Natural killer cell treated with Interleukin-12 subunit alpha and Interleukin-12 subunit beta and Interleukin-15 and Interleukin-18, amount 100 ng/mL, for 72 hours (primary cell): ENCODE results near the gene SH3PXD2A. TPM values are rescaled to one million over a fixed set of nuclear protein-coding genes. Genes with fewer than 3 reads are reported as not detected.
"Not testable (repeated sequence)": the region's sequence is repeated elsewhere in the genome, so short reads cannot be mapped to it uniquely, and the experiment has no call there.

Source experiments
- ATAC-seq, 2 donors: fragments of 150-1000 bp; cut with Tn5 transposase in 1 of 2; sonication (Bioruptor Pico), chemical (Tn5 transposase) in 1 of 2; 2 replicates each; pipeline ENCODE4 v1.10.0; 2021
- DNase-seq: peaks from one replicate; pipeline ENCODE4 v3.0.0; 2022; ENCODE audit warnings: low spot score
- H3K27ac Mint-ChIP-seq, 2 donors: 1 replicate in 1 of 2; 2 replicates in 1 of 2; pipeline ENCODE4 v1.8.0; 2022; ENCODE audit warnings: mixed read lengths in 2 of 2, mild to moderate bottlenecking in 1 of 2, moderate library complexity in 1 of 2
- H3K27me3 Mint-ChIP-seq, 2 donors: 1 replicate in 1 of 2; 2 replicates in 1 of 2; pipeline ENCODE4 v1.8.0; 2022; ENCODE audit warnings: mixed read lengths in 2 of 2
- H3K36me3 Mint-ChIP-seq: one replicate; pipeline ENCODE4 v1.8.0; 2022; ENCODE audit warnings: mixed read lengths
- H3K4me1 Mint-ChIP-seq, 2 donors: 1 replicate in 1 of 2; 2 replicates in 1 of 2; pipeline ENCODE4 v1.8.0; 2022; ENCODE audit warnings: low read depth in 2 of 2, mixed read lengths in 2 of 2, mild to moderate bottlenecking in 1 of 2
- H3K4me3 Mint-ChIP-seq: one replicate; pipeline ENCODE4 v1.8.0; 2022; ENCODE audit warnings: mixed read lengths
- H3K9me3 Mint-ChIP-seq: 2 replicates; pipeline ENCODE4 v1.8.0; 2022; ENCODE audit warnings: mixed read lengths
- total RNA-seq, 2 donors: library from RNA; stranded (reverse); gene quantifications; one replicate each; pipeline ENCODE4 v1.2.3, GENCODE V29; 2022

SH3PXD2A gene
- total RNA-seq, 2 donors from 2014 or later, result 3.4 to 7.6 TPM

- H3K36me3 Mint-ChIP-seq, result no peaks in the 10 kb centered on the region
- H3K27ac Mint-ChIP-seq, result no peak overlapping the region
- no peaks in the 10 kb centered on the region for H3K9me3 Mint-ChIP-seq
- DNase-seq (no peak), ATAC-seq (no peak)
- H3K4me1 Mint-ChIP-seq, result peaks cover 24% of the 10 kb centered on the region in 2 donors
- no peak overlapping the region for H3K4me3 Mint-ChIP-seq
- peaks cover 0 to 3% of the 10 kb centered on the region in 2 donors for H3K27me3 Mint-ChIP-seq
Observed at GRCh38 chr10:103663802-103664201, 191.6 kb downstream of the SH3PXD2A start.

DNA sequence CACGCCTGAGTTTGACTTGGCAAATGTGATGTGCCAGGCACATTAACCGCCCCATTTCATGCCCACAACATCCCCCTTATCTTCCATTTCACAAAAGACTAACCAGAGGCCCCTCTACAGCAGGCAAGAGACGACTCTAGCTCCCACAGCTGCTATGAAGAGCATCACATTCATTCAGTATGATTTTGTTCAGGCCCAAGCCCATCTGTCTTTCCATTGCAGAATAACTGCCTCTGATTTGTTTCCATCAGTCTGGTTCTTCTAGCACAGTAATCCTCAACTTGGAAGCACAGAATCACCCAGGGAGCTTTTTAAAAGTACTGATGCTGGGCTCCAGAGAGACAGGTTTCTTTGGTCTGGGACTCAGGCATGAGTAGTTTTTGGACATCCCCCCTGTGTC is 192.1 kb downstream of the SH3PXD2A start:
- H3K36me3 Mint-ChIP-seq, result no peaks in the 10 kb centered on the region
- no peaks in the 10 kb centered on the region for H3K27me3 Mint-ChIP-seq
- ATAC-seq (no peak), DNase-seq (no peak)
- H3K4me3 Mint-ChIP-seq, result no peak overlapping the region
- no peaks in the 10 kb centered on the region for H3K9me3 Mint-ChIP-seq
- no peak overlapping the region for H3K27ac Mint-ChIP-seq
- peaks cover 18 to 20% of the 10 kb centered on the region in 2 donors for H3K4me1 Mint-ChIP-seq

- H3K27me3 Mint-ChIP-seq, H3K36me3 Mint-ChIP-seq, H3K27ac Mint-ChIP-seq, H3K9me3 Mint-ChIP-seq, ATAC-seq, DNase-seq, H3K4me3 Mint-ChIP-seq: not testable (repeated sequence)
- peaks cover 17 to 19% of the 10 kb centered on the region in 2 donors for H3K4me1 Mint-ChIP-seq
Observed at GRCh38 chr10:103662704-103663103, 192.7 kb downstream of the SH3PXD2A start.

- H3K4me1 Mint-ChIP-seq, result peaks cover 16 to 18% of the 10 kb centered on the region in 2 donors
- DNase-seq (no peak), ATAC-seq (peak; percentile 40 to 49)
- no peaks in the 10 kb centered on the region for H3K27me3 Mint-ChIP-seq
- peak overlapping the region; percentile 90 for H3K4me3 Mint-ChIP-seq
- no peaks in the 10 kb centered on the region for H3K36me3 Mint-ChIP-seq
- H3K9me3 Mint-ChIP-seq, result no peaks in the 10 kb centered on the region
- H3K27ac Mint-ChIP-seq, result peak overlapping the region; percentile 78 to 89
Observed at GRCh38 chr10:103661198-103661950, 194.0 kb downstream of the SH3PXD2A start.

DNA sequence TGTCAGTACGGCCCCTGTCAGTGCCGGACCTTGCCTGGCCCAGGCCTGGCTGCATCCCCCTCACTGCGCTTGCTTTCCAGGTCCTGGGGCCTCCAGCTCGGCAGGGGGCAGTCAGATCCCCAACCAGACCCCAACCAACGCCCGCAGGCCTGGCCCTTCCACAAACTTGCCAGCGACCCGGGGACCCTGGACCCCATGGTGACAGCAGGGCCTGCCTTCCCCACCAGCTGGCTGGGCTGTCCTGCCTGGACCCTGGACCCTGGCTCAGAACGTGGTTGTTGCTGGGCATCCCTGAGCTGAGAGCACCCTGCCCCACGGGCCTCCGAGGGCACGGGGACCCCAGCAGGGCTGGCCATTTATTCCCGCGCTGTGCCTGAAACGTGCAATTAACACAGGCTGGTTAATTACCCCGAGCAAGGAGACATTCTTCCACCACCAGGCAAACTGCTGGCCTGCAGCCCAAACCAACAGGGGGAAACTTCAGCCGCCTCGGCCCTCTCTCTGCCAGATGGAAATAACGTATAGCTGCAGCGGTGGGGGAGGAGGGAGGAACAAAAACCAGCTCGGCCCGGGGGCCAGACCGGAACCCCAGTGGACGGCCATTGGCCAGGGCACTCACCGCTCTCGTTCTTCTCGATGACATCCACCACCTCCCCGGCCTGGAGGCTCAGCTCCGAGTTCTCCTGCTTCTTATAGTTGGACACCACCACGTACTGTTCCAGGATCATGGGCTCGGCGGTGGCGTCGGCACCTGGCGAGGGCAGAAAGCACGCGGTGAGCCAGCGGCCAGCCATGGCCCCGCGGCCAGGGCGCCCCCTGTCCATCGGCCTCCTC is 194.8 kb downstream of the SH3PXD2A start:
- no peaks in the 10 kb centered on the region for H3K36me3 Mint-ChIP-seq
- ATAC-seq, result peak; percentile 48 to 60
- H3K4me3 Mint-ChIP-seq, result peak overlapping the region; percentile 90
- no peaks in the 10 kb centered on the region for H3K27me3 Mint-ChIP-seq
- peak overlapping the region; percentile 78 to 89 for H3K27ac Mint-ChIP-seq
- no peaks in the 10 kb centered on the region for H3K9me3 Mint-ChIP-seq
- no peak for DNase-seq
- H3K4me1 Mint-ChIP-seq, result peaks cover 10 to 13% of the 10 kb centered on the region in 2 donors

- Mint-ChIP-seq H3K27ac (peak overlapping the region; percentile 78 to 89), H3K9me3 (no peaks in the 10 kb centered on the region), H3K4me1 (peaks cover 7 to 10% of the 10 kb centered on the region in 2 donors), H3K27me3 (no peaks in the 10 kb centered on the region), H3K36me3 (no peaks in the 10 kb centered on the region), H3K4me3 (peak overlapping the region; percentile 90)
- ATAC-seq (peak; percentile 92), DNase-seq (peak; percentile 82)
Observed at GRCh38 chr10:103659674-103660363, 195.6 kb downstream of the SH3PXD2A start.

GRCh38 chr10:103658049-103658577 is 197.3 kb downstream of the SH3PXD2A start:
- Mint-ChIP-seq H3K27me3 (no peaks in the 10 kb centered on the region), H3K36me3 (no peaks in the 10 kb centered on the region), H3K4me1 (peaks cover 2 to 10% of the 10 kb centered on the region in 2 donors), H3K27ac (peak overlapping the region in 1 of 2 donors; percentile 17), H3K9me3 (no peaks in the 10 kb centered on the region), H3K4me3 (no peak overlapping the region)
- no peak for ATAC-seq
- no peak for DNase-seq

DNA sequence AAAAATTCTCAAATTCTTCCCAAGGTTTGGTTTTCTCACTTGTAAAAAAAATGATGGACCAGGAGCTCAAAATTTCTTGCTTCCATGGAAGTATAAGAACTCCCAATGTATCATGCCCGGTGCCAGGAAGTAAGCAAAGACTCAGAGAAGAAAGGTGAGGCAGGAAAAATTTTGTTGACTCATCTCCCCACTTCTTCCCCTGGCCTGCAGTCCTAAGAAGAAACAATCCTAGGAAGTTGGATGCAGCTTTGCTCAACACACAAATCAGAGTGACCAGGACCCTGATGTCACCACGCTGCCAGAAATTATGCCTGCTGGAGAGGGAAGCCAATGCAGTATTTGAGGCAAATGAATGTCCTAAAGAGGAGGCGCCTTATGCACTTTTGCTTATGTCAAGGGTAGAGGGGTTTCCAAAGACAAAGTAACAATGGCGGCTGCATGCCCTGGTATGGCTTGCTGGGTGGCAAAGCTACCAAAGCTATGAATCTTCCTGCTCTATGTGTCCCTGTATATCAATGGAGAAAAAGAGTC is 198.2 kb downstream of the SH3PXD2A start:
- no peak overlapping the region for H3K27ac Mint-ChIP-seq
- no peak for ATAC-seq
- no peaks in the 10 kb centered on the region for H3K27me3 Mint-ChIP-seq
- DNase-seq, result no peak
- H3K4me1 Mint-ChIP-seq, result peaks cover 0 to 10% of the 10 kb centered on the region in 2 donors
- no peaks in the 10 kb centered on the region for H3K9me3 Mint-ChIP-seq
- no peak overlapping the region for H3K4me3 Mint-ChIP-seq
- no peaks in the 10 kb centered on the region for H3K36me3 Mint-ChIP-seq

DNA sequence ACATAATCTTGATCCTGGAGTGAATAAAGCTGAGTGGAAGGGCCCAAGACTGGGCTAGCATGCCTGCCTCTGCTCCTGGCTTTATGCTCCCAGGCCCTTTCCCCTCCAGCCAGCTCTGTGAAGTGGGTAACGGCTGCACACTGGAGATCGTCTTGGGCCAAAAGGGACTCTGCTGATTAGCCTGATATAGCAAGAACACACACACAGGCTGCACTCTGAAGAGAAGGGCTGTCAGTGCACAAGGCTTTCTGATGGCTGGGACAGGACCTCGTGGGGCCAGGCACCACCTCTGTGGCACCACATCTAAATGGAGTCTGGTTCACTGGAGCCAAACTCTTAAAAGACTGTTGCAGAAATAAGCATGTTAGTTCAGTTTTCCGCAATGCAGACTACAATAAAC is 200.5 kb downstream of the SH3PXD2A start:
- no peaks in the 10 kb centered on the region for H3K27me3 Mint-ChIP-seq
- no peaks in the 10 kb centered on the region for H3K36me3 Mint-ChIP-seq
- H3K9me3 Mint-ChIP-seq, result no peaks in the 10 kb centered on the region
- no peak for ATAC-seq
- no peak overlapping the region for H3K4me3 Mint-ChIP-seq
- H3K4me1 Mint-ChIP-seq, result peaks cover 0 to 13% of the 10 kb centered on the region in 2 donors
- no peak for DNase-seq
- H3K27ac Mint-ChIP-seq, result no peak overlapping the region

DNA sequence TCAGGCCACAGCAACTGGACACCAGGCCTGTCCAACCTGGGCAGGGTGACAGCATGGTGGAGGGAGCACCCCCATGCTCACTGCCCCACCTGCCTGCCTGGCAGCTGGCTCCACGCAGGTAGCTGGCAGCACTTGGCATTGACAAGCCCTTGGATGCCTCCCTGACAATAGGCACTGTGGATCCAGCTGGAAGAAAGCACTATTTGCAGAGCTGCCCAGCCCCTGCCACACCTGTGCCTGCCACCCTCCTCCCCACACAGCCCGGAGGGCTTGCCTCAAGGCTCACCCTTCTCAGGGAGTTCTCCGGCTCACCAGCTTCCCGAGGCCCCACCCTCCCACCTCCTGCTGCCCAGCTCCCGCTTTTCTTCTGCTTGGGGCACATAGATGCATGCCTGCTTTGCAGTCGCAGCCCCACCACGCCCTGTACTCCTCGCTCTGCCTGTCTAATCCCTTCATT is 201.8 kb downstream of the SH3PXD2A start:
- DNase-seq (no peak), ATAC-seq (peak in 1 of 2 donors; percentile 21)
- H3K36me3 Mint-ChIP-seq, result no peaks in the 10 kb centered on the region
- no peaks in the 10 kb centered on the region for H3K9me3 Mint-ChIP-seq
- no peak overlapping the region for H3K27ac Mint-ChIP-seq
- no peaks in the 10 kb centered on the region for H3K27me3 Mint-ChIP-seq
- H3K4me1 Mint-ChIP-seq, result peaks cover 0 to 8% of the 10 kb centered on the region in 2 donors
- H3K4me3 Mint-ChIP-seq, result no peak overlapping the region

GRCh38 chr10:103652599-103653281 is 202.6 kb downstream of the SH3PXD2A start:
- Mint-ChIP-seq H3K4me3 (no peak overlapping the region), H3K27ac (no peak overlapping the region), H3K9me3 (no peaks in the 10 kb centered on the region), H3K36me3 (no peaks in the 10 kb centered on the region), H3K4me1 (peaks cover 0 to 8% of the 10 kb centered on the region in 2 donors), H3K27me3 (no peaks in the 10 kb centered on the region)
- ATAC-seq (no peak), DNase-seq (no peak)

- H3K27me3 Mint-ChIP-seq, result no peaks in the 10 kb centered on the region
- no peak overlapping the region for H3K27ac Mint-ChIP-seq
- H3K9me3 Mint-ChIP-seq, result no peaks in the 10 kb centered on the region
- no peaks in the 10 kb centered on the region for H3K36me3 Mint-ChIP-seq
- ATAC-seq, result no peak
- peaks cover 0 to 8% of the 10 kb centered on the region in 2 donors for H3K4me1 Mint-ChIP-seq
- H3K4me3 Mint-ChIP-seq, result no peak overlapping the region
- no peak for DNase-seq
Observed at GRCh38 chr10:103651783-103652476, 203.4 kb downstream of the SH3PXD2A start.
